ENCODE results near the gene CPNE2. TPM values are rescaled to one million over a fixed set of nuclear protein-coding genes. Genes with fewer than 3 reads are reported as not detected.

CPNE2 gene
- total and polyA plus RNA-seq, 2 of the 8 experiments (the other 6 are each of a cell fraction or from before 2014, with no cell fraction given): 10.6 to 39.5 TPM

GRCh38 chr16:57185945-57186871 lies 93.8 kb downstream of the CPNE2 start, which contains the start of the genes PSME3IP1 and RSPRY1 (continued):
- TF ChIP-seq ASH2L (IDR thresholded peaks at IDR 0.05; ENCODE audit: low read length): peak; percentile 25
- TF ChIP-seq HDAC2 (IDR thresholded peaks at IDR 0.05; ENCODE audit: borderline replicate concordance in 1 of 2, low read depth in 2 of 2, low read length in 2 of 2): peak in 1 of 2 experiments; percentile 75; a peak in 1 of 4 replicates
